Measurements from ENCODE around the gene CYP4A22. TPM values are rescaled to one million over a fixed set of nuclear protein-coding genes. Genes with fewer than 3 reads are reported as not detected.
"Not testable (repeated sequence)": the region's sequence is repeated elsewhere in the genome, so short reads cannot be mapped to it uniquely, and the experiment has no call there.

CYP4A22 gene
- polyA plus RNA-seq, 1 donor from 2014 or later, result not detected

DNA sequence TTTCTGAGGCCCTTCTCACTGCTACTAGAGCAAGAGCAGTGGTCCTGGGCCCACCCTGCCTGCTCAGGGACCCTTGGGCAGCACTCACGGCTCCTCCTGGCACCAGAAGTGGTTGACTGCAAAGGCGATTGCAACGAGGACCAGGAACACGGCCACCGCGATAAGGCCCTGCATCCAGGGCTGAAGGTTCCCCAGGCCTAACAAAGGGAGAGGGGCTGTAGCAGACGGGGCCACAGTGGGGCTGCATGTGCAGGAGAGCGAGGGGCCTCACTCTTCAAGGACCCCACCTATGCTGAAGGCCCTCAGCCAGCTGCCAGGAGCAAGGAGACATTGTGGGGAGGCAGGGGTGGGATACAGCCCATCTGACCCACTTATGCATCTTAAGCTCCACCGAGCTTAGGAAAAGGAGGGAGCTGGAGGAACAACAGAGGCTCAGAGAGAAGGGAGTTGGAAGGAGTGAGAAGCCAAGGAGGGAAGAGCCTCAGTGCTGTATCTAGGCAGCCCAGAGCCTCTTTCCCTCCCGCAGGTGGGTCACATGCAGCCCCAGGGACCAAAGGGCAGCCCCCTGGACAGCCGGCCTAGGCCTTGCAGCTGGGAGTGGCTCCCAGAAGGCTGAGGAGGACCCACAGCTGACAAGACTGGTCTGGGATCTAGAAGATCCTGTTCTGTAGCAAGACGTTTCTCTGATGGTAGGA, 50.1 kb downstream of the CYP4A22 start:
- Mint-ChIP-seq H3K27ac (no peak overlapping the region), H3K27me3 (peaks cover 3% of the 10 kb centered on the region), H3K9me3 (no peaks in the 10 kb centered on the region), H3K36me3 (no peaks in the 10 kb centered on the region), H3K4me1 (no peaks in the 10 kb centered on the region), H3K4me3 (no peak overlapping the region)

DNA sequence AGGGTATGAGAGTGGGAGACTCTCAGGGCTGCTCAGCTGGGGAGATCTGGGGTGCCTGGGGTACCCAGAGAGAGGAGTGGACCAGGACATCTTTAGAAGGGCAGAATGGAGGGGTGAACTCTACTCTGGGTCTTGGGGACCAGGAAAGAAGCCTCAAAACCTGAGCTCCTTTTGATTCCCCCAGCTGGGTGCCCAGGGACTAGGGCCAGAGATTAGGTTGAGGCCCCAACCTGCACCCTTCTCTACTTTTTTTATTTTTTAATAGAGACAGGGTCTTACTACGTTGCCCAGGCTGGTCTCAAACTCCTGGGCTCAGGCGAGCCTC, 50.6 kb downstream of the CYP4A22 start:
- Mint-ChIP-seq H3K4me3 (no peak overlapping the region), H3K36me3 (no peaks in the 10 kb centered on the region), H3K4me1 (peaks cover 0 to 2% (median 2%) of the 10 kb centered on the region in 3 donors), H3K9me3 (no peaks in the 10 kb centered on the region), H3K27ac (no peak overlapping the region), H3K27me3 (peaks cover 3% of the 10 kb centered on the region)

DNA sequence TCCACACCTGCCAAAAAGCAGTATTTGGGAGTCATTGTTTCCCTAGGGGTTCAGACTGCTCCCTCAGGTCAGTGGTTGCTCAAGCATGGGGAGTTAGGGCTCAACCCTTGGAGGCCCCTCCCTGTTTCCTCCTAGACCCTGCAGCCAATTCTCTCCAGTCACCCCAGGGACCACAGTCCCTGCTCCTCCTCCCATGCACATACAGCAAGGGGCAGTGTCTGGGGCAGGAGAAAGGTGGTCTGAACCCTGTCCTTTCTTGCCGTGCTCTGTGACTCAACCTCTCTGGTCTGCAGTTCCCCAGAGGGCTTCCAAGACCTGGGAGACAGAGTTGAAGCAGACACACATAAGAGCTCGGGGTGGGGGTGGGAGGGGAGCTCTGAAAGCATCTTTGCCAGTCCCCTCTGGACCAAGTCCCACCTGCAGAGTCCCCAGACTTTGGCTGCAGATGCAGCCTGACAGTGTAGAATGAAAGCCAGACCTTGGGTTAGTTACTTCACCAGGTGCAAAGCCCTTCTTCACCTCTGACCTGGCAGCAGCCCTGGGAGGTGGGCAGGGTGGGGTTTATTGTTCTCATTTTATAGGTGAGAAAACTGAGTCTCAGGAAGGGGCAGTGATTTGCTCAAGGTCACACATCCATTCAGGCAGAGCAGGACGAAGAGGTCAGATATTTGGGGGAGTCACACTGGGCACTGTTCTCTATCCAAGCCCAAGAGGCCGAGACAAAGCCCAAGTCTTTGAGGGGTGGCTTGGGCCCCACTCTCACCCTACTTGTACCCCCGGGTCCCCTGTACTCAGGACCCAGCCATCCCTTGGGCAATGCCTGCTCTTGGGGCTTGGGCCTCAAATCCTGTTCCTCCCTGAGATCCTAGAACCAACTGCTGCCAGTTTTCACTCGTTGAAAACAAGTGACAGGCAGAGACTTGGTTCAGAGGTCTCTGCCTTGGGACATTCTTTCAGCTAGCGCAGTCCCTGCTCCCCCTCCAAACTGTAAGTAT, 51.8 kb downstream of the CYP4A22 start:
- Mint-ChIP-seq H3K27me3 (peaks cover 6% of the 10 kb centered on the region), H3K4me1 (peaks cover 0 to 3% (median 3%) of the 10 kb centered on the region in 3 donors)

DNA sequence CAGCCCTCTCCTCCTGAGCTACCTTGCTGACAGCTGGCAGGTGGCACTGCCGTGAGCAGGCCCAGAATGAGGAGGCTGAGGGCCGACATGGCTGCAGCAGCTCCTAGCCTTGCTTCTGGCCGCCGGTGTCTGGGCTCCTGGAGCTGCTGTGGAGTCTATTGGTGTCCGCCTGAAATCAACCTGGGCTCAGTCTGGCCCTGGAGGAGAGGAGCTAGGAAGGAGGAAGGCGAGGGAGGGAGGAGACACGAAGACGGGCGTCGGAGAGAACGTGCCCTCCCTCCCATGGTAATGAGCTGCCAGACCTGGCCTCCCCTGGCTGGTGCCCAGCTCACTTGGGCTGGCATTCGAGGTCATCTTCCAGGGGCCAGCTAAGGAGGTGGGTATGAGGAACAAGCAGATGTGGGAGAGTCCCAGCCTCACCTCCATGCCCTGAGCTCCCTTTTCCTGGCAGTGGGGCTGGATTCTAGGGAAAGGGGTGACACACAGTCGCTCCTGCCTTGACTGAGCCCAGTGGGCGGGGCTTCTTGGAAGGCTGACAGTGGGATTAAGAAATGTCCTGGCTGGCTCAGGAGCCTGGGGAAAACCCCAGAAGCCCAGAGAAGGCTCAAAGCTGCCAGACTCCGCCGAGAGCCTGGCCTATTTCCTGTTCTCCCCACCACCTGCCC, 52.7 kb downstream of the CYP4A22 start, which contains the start of gene PDZK1IP1:
TSS of gene PDZK1IP1 (minus strand) at position 193 of the 665 bp plus-strand sequence. CDS start at position 89, 104 bp downstream.
- Mint-ChIP-seq H3K27me3 (peaks cover 6% of the 10 kb centered on the region), H3K4me3 (no peak within 1 kb of the TSS), H3K36me3 (no peaks in the 10 kb centered on the region), H3K4me1 (peaks cover 0 to 3% (median 3%) of the 10 kb centered on the region in 3 donors), H3K27ac (peak within 1 kb of the TSS in 2 of 3 donors; percentile 47 to 73), H3K9me3 (no peaks in the 10 kb centered on the region)

More for the DNA sequence above, 51.8 kb downstream of the CYP4A22 start:
- H3K4me3 Mint-ChIP-seq, result no peak overlapping the region
- no peaks in the 10 kb centered on the region for H3K9me3 Mint-ChIP-seq
- no peaks in the 10 kb centered on the region for H3K36me3 Mint-ChIP-seq
- peak overlapping the region in 1 of 3 donors; percentile 47 for H3K27ac Mint-ChIP-seq

DNA sequence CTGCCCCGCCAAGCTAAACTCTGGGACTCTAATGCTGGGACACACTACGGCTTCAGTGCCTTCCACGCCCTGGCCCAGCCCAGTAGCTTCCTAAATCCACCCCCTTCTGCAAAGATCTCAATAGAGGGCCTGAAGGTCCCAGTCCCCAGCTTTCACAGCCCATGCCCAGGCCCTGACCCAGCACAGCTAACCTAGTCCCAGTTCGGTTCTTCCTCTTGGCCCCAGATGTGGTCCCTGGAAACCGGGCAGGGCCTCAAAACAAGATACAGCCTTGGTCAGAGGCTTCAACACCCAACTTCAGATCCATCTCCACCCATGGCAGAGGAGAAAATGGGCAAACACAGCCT, 53.2 kb downstream of the CYP4A22 start:
- no peaks in the 10 kb centered on the region for H3K36me3 Mint-ChIP-seq

DNA sequence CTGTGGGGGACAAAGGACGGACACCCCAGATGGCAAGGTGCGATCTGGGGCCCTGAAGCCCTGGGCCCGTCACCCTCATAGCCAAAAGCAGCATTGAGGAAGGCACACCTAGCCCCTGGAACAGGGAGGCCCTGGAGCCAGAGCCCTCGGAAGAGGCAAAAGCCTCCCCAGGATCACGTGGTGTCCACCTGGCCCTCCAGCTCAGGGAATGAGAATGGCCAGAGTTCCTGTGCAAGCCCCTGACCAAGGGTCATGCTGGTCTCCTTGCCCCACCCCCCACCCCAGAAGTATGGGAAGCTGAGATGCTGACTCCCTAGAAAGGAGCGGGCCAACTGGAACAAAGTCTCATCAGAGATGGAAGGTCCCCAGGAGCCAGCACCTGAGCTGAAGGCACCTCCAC, 53.6 kb downstream of the CYP4A22 start:
- H3K27me3 Mint-ChIP-seq, result peaks cover 6% of the 10 kb centered on the region
- H3K36me3 Mint-ChIP-seq, result no peaks in the 10 kb centered on the region
- no peaks in the 10 kb centered on the region for H3K9me3 Mint-ChIP-seq
- no peak overlapping the region for H3K4me3 Mint-ChIP-seq
- peaks cover 0 to 3% (median 3%) of the 10 kb centered on the region in 3 donors for H3K4me1 Mint-ChIP-seq
- H3K27ac Mint-ChIP-seq, result peak overlapping the region in 1 of 3 donors; percentile 73

More for the DNA sequence above, 53.2 kb downstream of the CYP4A22 start:
- H3K4me1 Mint-ChIP-seq, result peaks cover 0 to 3% (median 3%) of the 10 kb centered on the region in 3 donors
- H3K9me3 Mint-ChIP-seq, result no peaks in the 10 kb centered on the region
- no peak overlapping the region for H3K4me3 Mint-ChIP-seq
- H3K27me3 Mint-ChIP-seq, result peaks cover 6% of the 10 kb centered on the region
- H3K27ac Mint-ChIP-seq, result peak overlapping the region in 1 of 3 donors; percentile 73

DNA sequence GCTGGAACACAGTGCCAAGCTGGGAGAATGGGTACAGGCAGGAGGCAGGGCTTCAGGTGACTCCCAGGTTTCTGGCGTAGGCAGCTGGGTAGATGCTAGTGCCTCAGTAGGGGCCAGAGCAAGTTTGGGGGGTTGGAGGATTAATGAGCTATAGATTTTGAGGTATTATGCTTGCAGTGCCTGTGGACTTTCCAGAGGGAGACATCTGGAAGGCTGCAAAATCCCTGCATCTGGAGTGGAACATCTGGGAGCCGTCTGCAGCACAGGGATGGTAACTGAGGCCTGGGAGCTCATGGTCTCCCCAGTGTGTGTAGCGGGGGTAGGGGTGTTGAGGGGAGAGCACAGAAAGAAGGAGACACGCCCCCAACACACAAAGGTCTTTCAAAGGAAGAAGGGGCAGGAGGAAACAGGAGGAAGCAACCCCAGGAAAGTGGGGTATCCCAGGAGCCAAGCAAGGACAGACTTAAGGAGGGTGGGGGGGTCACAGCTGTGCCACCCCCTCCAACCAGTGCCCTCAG, 54.8 kb downstream of the CYP4A22 start:
- Mint-ChIP-seq H3K9me3 (no peaks in the 10 kb centered on the region), H3K4me3 (no peak overlapping the region), H3K27me3 (peaks cover 6% of the 10 kb centered on the region), H3K27ac (no peak overlapping the region), H3K4me1 (peaks cover 0 to 3% (median 3%) of the 10 kb centered on the region in 3 donors), H3K36me3 (no peaks in the 10 kb centered on the region)

DNA sequence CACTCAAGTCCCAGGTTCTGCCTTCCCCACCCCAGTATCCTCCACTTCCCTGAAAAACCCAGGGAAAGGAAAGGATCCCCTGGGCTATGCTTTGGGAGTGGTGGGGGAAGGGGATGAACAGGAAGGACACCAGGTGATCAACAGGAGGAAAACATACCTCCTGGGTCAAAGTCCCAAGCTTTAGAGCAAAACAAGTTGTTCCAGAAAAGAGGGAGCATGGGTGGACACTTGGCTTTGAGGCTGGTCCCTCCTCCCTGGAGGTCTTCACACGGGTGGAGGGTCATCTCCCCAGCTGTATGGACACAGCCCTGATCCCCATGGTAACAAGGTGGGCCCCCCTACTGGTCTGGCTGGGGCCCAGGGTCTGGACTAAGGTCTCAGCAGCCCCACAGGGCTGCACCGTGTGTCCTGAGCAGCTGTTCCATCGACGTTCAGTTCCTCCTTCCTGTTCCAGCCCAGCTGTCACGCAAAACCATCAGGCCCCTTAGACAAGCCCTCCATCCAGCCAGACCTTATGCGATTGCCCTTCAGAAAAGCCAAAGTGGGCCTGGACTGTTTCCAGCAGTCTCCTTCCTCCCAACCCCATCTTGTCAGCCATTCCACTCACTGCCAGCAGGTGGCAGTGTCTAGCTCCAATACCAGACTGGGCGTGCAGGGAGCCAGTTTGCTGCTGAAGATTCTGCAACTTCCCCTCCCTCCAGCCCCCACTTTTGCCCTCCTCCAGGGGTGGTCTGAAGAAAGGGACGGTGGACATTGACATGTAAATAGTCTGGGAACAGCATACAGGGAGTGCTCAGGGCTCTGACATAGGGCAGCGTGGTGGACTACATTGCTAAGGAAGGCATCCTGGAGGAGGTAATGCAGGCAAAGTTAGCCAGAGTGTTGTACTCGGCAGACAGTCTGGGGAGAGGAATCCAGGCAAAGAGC, 55.5 kb downstream of the CYP4A22 start:
- no peaks in the 10 kb centered on the region for H3K9me3 Mint-ChIP-seq
- H3K4me1 Mint-ChIP-seq, result peaks cover 0 to 3% (median 3%) of the 10 kb centered on the region in 3 donors
- H3K27ac Mint-ChIP-seq, result peak overlapping the region in 1 of 3 donors; percentile 14
- H3K27me3 Mint-ChIP-seq, result peaks cover 7% of the 10 kb centered on the region
- H3K4me3 Mint-ChIP-seq, result no peak overlapping the region
- H3K36me3 Mint-ChIP-seq, result no peaks in the 10 kb centered on the region

DNA sequence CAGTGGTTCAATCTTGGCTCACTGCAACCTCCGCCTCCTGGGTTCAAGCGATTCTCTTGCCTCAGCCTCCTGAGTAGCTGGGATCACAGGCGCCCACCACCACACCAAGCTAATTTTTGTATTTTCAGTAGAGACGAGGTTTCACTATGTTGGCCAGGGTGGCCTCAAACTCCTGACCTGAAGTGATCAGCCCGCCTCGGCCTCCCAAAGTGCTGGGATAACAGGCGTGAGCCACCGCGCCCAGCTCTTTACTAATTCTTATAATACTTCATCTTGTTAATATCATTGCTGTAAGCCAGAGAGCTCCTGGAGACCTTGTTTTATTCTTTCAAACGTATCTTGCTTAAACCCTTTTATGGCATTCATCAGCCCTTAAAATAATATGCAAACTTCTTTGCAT, 56.3 kb downstream of the CYP4A22 start:
- not testable (repeated sequence) for H3K9me3 Mint-ChIP-seq, H3K36me3 Mint-ChIP-seq, H3K4me1 Mint-ChIP-seq, H3K4me3 Mint-ChIP-seq, H3K27ac Mint-ChIP-seq, H3K27me3 Mint-ChIP-seq

DNA sequence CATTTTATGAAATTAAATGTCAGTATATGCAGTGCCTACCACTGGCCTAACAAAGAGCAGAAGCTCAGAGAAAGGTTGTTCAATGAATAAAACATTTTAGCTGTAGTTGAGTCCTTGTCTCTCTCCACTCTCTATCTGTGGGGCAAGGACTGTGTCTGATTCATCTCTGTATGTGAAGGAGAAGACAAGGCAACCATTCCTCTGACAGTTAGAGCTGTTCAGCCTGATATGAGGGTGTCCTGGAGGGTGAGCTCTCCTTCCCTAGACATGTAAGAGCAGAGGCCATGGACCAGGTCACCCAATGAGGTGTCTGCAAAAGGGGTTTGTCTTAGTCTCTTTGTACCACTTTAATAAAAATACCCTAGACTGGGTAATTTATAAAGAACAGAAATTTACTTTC, 57.1 kb downstream of the CYP4A22 start:
- Mint-ChIP-seq H3K27ac (no peak overlapping the region), H3K27me3 (peaks cover 13% of the 10 kb centered on the region), H3K9me3 (no peaks in the 10 kb centered on the region), H3K36me3 (no peaks in the 10 kb centered on the region), H3K4me1 (peaks cover 0 to 3% (median 3%) of the 10 kb centered on the region in 3 donors), H3K4me3 (no peak overlapping the region)

DNA sequence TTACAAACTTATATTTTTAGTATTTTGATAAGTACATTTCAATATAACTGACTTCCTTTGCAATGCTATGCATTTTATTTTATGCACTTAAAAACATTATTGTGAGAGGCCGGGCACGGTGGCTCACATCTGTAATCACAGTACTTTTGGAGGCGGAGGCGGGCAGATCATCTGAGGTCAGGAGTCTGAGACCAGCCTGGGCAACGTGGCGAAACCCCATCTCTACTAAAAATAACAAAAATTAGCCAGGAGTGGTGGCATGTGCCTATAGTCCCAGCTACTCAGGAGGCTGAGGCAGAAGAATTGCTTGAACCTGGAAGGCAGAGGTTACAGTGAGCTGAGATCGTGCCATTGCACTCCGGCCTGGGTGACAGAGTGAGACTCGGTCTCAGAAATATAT, 58.7 kb downstream of the CYP4A22 start:
- H3K36me3 Mint-ChIP-seq, H3K4me1 Mint-ChIP-seq, H3K27ac Mint-ChIP-seq, H3K4me3 Mint-ChIP-seq, H3K9me3 Mint-ChIP-seq: not testable (repeated sequence)
- H3K27me3 Mint-ChIP-seq, result peaks cover 19% of the 10 kb centered on the region

DNA sequence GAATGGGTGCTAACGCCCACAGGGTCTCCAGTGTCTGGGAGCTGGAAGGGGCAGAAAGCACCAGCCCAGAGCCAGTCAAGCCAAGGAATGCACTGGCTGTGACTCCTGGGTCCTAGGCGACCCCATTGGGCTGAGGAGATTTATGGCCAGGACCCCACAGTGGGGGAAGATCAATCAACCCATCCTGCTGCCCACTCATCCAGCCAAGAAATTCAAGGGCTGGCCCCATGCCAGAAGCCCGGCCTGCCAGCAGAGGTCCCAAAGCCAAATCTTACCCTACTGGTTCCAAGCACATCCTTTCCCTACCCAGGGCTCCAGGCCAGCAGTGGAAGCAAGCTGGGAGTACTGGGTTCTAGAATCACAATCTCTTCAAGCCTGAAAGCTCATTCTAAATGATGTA, 59.4 kb downstream of the CYP4A22 start:
- Mint-ChIP-seq H3K27me3 (peaks cover 22% of the 10 kb centered on the region), H3K27ac (no peak overlapping the region), H3K36me3 (no peaks in the 10 kb centered on the region), H3K4me3 (no peak overlapping the region), H3K4me1 (peaks cover 0 to 3% (median 3%) of the 10 kb centered on the region in 3 donors), H3K9me3 (no peaks in the 10 kb centered on the region)

DNA sequence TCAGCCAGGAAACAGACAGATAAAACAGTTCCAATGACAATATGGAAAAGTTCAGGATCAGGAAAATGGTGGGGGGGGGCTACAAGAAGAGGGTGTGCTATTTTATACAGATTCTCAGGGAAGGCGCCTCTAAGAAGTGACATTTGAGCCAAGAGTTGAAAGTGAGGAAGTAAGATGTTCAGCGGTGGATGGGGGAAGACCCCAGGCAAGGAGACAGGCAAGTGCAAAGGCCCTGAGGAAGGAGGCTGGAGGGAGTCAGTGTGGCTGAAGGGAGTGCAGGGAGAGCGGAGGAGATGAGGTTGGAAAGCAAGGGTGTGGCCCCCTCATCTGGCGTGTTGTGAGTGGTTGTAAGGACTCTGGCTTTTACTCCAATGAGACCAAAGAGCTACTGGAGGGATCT, 61.0 kb downstream of the CYP4A22 start:
- Mint-ChIP-seq H3K4me1 (peaks cover 0 to under 1% (median under 1%) of the 10 kb centered on the region in 3 donors), H3K27ac (no peak overlapping the region), H3K4me3 (peak overlapping the region in 1 of 4 donors; percentile 13), H3K9me3 (peaks cover 0 to 3% (median 2%) of the 10 kb centered on the region in 3 donors), H3K36me3 (no peaks in the 10 kb centered on the region), H3K27me3 (peaks cover 20% of the 10 kb centered on the region)

All from IgD-negative memory B cell (primary cell).